NCI-H1436 (cell line): Measurements from ENCODE around the gene HLF.
A peak's percentile ranks its signal among the peaks of the same experiment; 100 is the strongest.

ENCODE experiments used
- DNase-seq: peaks from one replicate; lab custom pipeline; 2025; lab: John Stamatoyannopoulos, UW

Gene HLF

GRCh38 chr17:55290492-55291113 is 25.8 kb downstream of the HLF start:
- no peak for DNase-seq

GRCh38 chr17:55291114-55291507 is 26.4 kb downstream of the HLF start:
- no peak for DNase-seq

- no peak for DNase-seq
Observed at GRCh38 chr17:55292094-55292493, 27.3 kb downstream of the HLF start.

DNA sequence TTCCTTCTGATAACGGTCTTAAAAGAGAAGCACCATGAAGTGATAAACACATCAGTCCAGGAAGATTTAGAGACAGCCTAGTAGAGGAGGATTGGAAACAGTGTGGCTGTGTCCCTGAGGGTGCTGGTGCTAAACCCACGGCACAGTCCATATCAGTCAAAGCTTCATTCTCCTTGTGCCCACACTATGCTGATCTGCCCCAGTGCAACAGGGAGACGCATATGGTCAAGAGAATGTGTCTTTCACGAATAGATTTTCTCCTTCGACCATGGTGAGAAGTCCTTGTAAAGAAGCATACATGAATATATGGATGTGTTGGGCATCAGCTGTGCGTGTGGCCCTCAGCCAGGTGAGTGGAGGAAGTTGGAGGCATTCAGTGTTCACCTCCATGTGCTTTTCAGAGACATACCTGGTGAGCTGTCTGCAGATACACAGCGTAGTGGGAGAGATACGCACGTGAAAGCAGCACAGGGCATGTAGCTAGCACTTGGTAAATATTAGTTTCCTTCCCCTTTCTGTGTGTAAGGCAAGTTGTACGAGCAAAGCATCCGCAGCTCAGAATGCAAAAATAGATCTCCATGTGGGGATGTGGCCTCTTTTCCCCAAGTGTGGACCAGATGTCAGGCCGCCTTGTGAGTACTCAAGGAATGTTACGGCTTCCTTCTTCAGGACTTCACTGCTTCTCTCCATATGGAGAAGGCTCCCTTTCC is 29.4 kb downstream of the HLF start:
- DNase-seq = no peak

DNA sequence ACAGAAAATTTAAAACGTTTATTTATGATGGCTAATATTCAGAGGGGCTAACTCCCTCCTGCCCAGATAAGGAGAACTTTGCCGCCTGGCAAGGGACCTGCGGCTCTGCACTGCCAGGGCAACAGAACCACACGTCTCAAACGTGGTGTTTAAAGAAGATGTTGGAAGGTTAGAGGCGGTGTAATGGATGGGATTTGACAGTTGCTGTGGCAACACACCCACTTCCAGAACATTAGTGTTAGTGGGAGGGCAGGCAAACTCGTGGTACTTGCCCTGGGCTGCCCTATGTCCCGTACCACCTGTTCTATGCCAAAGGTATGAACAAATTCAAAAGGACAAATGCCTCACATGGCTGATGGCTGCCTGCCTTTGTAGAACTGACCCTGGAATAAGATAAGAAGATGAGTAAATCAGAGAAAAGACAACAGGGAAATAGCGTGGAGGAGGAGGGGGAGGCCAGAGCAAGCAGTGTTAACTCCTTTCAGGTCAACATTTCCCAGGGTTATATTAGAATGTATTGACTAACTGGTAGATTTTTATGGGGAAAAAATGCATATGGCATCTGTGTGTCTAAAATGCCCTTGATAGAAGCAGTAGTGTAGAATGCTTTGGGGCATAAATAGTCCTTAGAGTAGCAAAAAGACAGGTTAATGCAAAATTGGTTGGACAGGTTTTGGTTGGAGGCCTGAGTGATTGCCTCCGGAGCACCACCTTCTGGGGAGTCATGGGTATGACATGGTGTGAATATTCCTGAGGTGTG is 30.8 kb downstream of the HLF start:
- peak; percentile 54 for DNase-seq

DNA sequence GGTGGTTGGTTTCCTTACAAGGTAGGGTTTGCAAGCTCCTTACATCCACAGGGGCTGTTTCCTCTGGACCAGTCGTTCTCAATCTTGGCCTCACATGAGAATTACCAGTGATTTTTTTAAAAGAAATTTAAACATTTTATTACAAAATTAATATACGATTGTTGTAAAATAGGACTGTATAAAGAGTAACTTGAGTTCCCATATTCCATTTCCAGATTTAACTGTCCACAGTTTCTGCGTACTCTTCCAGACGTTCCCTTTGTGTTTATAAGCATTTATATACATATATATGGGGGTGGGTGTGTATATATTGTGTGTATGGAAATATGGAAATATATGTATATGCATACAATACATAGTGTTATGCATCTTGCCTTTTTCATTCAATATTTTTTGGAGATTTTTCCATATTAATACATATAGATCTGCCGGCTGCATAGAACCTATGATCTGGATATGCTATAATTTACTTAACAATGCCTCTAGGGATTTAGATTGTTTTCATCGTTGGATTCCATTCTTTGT is 31.5 kb downstream of the HLF start:
- no peak for DNase-seq

GRCh38 chr17:55296699-55297098 is 31.9 kb downstream of the HLF start:
- DNase-seq = no peak

- no peak for DNase-seq
Observed at GRCh38 chr17:55298111-55298730, 33.5 kb downstream of the HLF start.

- DNase-seq = no peak
Observed at GRCh38 chr17:55299162-55299838, 34.5 kb downstream of the HLF start.

DNA sequence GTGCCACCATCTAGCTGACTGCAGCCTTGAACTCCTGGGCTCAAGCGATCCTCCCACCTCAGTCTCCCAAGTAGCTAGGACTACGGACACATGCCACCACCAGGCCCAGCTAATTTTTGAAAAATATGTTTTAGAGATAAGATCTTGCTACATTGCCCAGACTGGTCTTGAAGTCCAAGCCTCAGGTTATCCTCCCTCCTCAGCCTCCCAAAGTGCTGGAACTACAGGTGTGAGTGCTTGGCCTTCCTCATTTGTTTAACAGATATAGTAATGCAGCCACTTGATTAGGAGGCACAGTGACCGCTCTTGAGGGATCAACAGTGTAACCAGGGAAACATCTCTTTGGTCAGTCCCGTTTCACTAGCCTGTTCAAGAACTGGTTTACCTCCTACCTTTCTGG is 35.1 kb downstream of the HLF start:
- DNase-seq = no peak

- no peak for DNase-seq
Observed at GRCh38 chr17:55300479-55301290, 35.9 kb downstream of the HLF start.

DNA sequence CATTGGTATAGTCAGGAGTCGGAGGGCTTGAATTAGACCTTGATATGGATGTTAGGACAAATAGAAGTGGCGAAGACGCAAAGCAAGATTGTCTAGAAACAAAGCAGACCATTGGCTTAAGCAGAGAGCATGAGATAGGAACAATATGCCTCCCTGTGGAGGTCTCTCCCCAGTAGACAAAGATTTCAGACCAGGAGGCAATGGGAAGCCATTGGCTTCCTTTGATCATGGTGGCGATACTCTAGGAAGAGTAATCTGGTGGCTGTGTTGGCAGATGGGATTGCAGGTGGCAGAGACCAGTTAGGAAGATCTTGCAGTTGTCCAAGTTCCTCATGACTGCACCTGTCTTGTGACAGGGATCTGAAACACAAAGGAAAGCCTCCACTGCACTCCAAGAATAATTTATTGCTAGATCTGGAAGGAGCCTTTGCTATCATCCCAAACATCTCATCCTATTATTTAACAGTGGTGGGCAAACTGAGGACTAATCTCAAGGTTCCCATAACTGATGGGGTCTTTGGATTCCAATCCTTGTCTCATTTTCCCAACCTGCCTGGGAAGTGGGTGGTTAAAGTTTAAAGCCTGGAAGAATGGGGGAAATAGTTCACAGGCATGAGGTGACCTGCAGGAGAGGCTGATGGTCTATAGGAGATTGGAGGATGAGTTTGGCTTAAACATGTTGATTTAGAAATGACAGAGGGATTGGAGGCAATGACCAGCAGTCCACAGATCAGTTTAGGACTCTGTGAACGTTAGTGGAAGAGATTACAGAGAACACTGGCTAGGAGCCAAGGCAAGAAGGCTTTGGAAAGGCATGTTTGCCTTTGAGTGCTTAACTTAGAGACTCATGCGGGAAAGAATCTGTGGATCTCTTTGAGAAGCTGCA is 37.0 kb downstream of the HLF start:
- no peak for DNase-seq

- no peak for DNase-seq
Observed at GRCh38 chr17:55302407-55302787, 37.6 kb downstream of the HLF start.

DNA sequence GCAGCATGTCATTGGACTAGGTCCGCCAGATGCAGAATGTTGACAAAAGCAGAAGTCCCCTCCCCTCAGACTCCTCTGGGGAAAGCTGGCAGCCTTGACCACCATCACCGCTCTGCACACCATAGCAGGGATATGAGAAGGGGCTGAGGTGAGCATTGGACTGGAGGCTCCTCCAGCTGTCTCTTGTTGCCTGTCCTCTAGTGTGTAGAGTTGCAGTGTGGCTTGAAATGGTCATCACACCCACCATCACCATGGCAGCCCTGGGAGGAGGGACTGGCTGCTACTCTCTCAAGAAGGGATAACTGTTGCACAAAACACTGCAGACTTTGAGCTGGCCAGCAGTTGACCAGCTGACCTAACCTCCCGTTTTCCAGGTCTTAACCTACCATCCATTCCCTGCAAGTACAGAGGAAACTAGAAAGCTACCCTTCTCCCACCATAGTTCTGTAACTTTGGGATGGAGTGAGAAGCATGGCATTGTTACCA is 38.3 kb downstream of the HLF start:
- no peak for DNase-seq

DNA sequence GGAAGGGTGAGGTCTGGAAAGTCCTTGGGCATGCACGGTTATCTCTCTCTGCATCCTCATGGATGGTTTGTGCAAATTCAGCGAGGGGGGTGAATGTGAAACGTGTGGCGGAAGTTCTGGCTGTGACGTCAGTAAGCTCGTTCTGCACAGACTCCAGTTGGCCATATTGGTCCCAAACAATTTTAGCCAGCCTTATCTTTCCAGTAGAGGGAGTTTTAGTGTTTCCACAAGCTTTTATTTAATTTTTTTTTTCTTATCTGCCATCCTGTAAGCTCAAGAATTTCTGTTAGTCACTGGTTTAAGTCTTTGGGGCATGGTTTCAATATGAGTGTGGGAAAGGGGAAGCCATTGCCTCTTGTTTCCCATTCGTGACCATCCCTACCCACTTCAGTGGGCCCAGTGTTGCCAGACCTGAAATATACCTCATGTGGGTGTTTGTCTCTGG is 39.0 kb downstream of the HLF start:
- DNase-seq = no peak

- DNase-seq = no peak
Observed at GRCh38 chr17:55304171-55304859, 39.6 kb downstream of the HLF start.

- no peak for DNase-seq
Observed at GRCh38 chr17:55305321-55306087, 40.7 kb downstream of the HLF start.

DNA sequence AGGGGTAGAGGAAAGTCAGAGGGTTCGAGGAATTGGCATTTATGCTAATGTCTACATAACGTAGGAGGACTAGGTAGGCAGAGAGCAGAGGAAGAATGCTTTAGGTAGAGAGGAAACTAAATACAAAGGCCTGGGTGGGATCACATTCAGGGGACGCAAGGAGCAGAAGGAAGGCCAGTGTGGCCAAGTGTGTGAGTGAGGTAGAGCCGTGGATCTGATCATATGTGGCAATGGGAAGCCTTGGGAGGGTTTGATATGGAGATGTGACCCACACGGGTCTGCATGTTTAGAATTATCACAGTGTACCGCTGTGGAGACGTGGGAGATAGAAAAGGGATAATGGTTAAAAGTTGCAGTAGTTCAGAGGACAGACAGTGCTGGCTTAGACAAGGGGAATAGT is 43.1 kb downstream of the HLF start:
- no peak for DNase-seq
